LNCAP (cell line): ENCODE results near the gene IKZF1.

Source experiments
- TF ChIP-seq, protein P1 (sequence below): fragments of 450-650 bp; IDR thresholded peaks from 2 replicates; pipeline ENCODE4 v1.5.1; 2017; ENCODE audit warnings: mild to moderate bottlenecking

Gene IKZF1

DNA sequence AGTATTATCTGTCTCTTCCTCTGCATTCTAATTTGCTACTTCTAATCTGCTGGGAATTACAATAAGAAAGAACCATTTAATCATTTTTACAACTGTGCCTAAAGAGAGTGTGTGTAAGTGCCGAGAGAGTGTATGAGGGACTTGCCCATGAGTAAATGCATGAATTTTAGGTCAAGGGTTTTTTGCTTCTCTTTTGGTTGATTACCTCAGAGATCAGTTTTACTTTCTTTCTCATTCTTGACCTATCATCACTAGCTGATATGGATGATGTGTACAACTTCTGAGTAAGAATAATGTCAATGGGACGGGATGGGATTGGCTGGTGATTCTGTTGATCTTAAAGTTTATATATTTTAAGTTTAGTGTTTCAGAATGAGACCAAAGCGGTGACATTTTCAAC is 47.8 kb downstream of the IKZF1 start:
- TF ChIP-seq, protein P1, sequence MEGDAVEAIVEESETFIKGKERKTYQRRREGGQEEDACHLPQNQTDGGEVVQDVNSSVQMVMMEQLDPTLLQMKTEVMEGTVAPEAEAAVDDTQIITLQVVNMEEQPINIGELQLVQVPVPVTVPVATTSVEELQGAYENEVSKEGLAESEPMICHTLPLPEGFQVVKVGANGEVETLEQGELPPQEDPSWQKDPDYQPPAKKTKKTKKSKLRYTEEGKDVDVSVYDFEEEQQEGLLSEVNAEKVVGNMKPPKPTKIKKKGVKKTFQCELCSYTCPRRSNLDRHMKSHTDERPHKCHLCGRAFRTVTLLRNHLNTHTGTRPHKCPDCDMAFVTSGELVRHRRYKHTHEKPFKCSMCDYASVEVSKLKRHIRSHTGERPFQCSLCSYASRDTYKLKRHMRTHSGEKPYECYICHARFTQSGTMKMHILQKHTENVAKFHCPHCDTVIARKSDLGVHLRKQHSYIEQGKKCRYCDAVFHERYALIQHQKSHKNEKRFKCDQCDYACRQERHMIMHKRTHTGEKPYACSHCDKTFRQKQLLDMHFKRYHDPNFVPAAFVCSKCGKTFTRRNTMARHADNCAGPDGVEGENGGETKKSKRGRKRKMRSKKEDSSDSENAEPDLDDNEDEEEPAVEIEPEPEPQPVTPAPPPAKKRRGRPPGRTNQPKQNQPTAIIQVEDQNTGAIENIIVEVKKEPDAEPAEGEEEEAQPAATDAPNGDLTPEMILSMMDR: no peak

DNA sequence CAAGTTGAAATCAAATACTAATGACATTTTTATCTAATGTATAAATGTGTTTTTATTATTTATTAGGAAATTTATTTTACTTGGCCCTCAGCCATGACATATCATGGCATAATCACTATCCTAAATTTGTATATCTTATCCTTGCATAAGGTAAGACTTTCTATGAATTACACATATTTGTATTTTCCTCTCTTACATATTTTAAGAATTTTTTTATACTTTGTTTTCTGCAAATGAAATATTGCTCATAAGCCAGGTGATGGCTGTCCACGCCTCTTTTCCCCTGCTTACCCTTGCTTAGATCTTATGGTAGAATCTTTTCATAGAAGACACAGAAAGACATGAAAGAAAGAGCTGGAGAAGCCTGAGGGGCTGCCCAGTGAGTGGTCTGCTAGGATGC is 48.2 kb downstream of the IKZF1 start:
- TF ChIP-seq, protein P1: no peak

DNA sequence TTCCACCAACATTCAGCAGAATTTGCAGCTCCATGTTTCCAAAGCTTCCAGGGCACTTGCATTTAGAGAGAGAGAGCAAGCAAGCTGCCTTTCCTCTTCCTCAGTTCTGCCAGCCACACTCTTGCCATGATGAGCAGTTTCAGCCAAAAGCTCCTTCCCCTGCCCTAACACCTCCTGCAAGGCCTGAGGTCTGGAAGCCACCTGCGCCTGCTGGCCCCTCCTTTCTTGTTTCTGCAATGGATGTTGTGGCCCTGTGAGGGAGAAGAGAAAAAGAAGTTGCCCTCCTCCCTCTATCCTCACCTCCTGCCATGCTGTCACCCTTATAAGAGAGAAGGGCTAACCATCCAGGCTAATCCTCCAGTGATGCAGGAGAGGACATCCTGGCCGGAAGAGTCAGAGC is 48.7 kb downstream of the IKZF1 start:
- TF ChIP-seq, protein P1: no peak

DNA sequence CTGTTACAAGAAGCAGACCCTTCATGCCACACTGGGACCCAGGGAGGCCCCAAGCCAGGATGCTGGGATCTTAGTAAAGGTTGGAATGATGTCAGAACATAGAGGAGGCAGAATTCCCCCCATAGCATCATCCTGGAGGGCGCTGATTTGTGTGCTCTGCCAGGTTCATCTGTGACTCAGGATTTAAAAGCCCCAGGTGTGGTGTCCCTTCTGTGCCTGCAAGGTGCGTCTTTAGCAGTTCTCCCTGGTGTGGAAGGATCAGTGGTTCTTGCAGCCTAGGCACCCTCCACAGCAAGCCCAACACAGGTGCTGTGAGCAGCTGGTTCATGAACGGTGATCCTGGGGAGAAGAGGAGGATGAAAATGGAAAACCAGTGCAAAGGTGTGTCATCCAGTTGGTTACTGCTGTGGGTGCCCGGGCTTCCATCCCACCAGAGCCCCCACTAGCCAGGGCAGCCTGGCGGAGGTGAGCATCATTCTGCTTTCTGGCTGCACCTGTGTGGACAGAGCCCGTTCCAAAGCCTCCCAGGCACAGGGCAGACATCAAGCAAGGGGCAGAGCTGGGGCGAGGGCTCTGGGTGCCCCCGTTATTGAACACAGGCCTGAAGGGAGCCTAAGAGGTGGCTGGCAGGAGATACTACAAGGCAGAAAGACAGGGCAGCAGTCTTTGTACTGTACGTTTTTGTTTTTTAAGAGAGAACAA is 49.5 kb downstream of the IKZF1 start:
- TF ChIP-seq, protein P1: no peak

DNA sequence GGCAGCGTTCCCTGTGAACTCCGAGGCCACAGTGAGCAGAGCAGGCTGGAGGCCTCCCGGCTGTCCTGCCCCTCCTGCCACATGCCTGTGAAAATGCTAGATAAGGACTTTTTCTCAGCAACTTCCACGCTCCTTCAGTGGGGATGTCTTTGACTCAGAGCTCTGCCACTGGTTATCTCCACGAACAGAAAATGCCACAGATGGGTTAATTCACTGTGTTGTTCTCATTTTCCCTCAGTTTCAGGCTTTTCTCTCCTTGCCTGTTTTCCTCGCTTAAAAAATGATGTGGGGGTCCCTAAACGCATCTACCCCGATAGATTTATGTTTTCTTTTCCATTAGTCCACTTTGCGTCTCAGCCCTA is 51.3 kb downstream of the IKZF1 start:
- TF ChIP-seq, protein P1: no peak

DNA sequence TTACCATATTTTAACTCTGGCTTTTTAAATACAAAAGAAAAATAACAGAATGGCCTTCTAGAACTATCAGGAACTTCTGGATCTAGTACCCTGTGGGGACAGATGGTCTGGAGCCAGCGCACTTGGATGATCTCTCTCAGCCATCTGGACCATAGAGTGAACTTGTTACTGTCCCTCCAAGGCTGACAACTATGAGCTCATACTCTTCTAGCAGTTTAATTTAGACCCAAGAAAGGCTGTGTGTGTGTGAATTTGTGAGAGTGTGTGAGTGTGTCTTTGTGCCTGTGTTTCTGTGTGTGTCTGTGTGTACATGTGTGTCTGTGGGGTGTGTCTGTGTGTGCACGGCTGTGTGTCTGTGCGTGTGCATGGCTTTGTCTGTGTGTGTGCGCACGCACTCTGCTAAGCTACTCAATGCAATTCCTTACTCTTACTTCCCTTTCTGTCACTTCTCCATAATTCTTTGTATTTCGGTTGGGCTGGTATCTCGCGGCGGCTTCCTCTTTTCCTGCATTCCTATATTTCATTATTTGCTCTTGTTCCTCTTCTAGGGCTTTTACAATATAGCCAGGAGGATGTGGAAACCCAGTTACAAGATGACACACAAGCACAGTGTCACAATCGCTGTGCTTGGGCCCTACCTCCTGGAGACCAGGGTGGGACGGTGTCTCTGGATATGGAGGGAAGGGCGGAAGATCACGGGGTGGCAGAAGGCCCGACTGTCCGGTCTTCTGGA is 51.9 kb downstream of the IKZF1 start:
- TF ChIP-seq, protein P1: no peak

DNA sequence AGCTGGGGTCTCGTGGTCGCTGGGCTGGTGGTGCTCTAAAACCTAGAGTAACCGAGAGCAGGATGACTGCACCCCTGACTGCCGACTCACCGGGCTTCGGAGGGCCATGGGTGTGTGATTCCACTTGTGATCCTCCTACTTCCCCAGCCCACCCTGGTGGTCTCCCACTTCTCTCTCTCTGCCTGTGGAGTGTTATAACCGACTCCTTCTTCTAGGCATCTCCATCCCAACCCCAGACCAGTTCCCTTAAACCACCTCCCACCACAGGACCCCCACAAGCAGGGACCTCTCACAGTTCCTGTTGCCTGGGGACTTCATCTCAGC is 52.4 kb downstream of the IKZF1 start:
- TF ChIP-seq, protein P1: no peak
